GM13976 (cell line): ENCODE measurements around the gene ACP6.

Experiments used
- DNase-seq: peaks from one replicate; pipeline ENCODE4 v3.0.0; 2012; ENCODE audit warnings: low spot score
- CTCF ChIP-seq: IDR thresholded peaks from 2 replicates; pipeline ENCODE4 v1.5.1; 2012; ENCODE audit warnings: borderline replicate concordance, mild to moderate bottlenecking; ENCODE audit not compliant: insufficient read depth; ENCODE audit errors: extremely low read depth, missing control alignments, control extremely low read depth
- in situ Hi-C: fragments of 300-500 bp; cut with MboI; formaldehyde crosslinking; loops from one replicate; pipeline ENCODE4 v1.12.0; 2022; ENCODE audit warnings: low sequenced_read_pairs, mixed read lengths, inconsistent platforms; ENCODE audit not compliant: unreplicated experiment

The ACP6 gene

DNA sequence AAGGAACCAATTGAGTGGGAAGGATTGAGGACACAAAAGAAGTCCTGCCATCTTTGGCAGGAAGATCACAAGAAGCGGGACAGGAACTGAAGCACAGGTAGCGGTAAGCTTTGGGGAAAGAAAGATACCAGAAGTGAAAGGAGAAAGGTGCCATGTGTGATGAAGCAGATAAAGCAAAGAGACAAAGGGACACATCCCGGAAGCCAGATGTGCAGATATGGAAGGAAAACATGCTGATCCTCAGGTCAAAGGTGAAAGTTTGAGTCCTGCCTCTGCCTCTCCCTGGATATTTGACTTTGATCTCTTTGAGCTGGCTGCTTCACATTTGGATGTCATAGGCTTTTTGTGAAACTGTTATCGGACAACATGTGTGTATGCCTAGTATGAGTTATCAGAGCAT lies 34.0 kb downstream of the ACP6 start:
- in situ Hi-C loops: loop anchor here (5.0 kb wide), 1 partner anchor 134 kb away; no protein-coding TSS in a partner anchor
- TF ChIP-seq CTCF: no peak
- DNase-seq: no peak

DNA sequence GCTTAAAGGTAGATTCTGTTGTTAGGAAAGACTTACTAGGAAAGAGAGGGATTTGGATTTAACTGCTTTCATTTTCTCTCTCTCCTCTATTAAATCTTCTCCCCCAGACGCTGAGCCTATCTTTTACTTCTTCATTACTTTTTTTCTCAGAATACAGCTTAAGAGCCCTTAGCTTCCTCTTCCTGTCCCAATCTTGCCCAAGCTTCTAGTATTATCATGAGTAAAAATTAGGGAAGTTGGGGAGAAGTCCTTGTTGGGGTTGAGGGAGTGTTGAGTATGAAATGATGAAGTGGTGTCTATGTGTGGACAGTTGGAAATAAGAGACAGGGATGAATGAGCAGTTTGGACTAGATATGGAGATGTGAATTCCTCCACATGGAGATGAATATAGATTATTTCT lies 35.0 kb downstream of the ACP6 start:
- no peak for TF ChIP-seq CTCF
- no peak for DNase-seq
- in situ Hi-C loops: loop anchor here (5.0 kb wide), 1 partner anchor 133 kb away; no protein-coding TSS in a partner anchor

GRCh38 chr1:147634645-147635044 lies 35.7 kb downstream of the ACP6 start:
- no peak for DNase-seq
- in situ Hi-C loops: loop anchor here (5.0 kb wide), 1 partner anchor 132 kb away; no protein-coding TSS in a partner anchor
- no peak for TF ChIP-seq CTCF

DNA sequence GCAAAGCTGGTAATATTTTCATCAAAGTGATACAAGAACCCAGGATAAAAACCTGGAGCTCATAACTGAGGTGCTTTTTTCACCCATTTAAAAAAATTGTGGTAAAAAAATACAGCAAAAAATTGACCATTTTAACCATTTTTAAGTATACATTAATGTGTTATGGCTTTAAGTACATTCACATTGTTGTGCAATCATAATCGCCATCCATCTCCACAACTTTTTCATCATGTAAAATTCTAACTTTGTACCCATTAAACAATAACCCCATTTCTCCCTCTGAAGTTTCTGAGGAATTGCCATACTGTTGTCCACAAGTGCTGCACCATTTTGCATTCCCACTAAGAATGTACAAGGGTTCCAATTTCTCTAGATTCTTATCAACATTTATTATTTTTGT lies 36.6 kb downstream of the ACP6 start:
- no peak for TF ChIP-seq CTCF
- DNase-seq: no peak
- in situ Hi-C loops: no loop called here

DNA sequence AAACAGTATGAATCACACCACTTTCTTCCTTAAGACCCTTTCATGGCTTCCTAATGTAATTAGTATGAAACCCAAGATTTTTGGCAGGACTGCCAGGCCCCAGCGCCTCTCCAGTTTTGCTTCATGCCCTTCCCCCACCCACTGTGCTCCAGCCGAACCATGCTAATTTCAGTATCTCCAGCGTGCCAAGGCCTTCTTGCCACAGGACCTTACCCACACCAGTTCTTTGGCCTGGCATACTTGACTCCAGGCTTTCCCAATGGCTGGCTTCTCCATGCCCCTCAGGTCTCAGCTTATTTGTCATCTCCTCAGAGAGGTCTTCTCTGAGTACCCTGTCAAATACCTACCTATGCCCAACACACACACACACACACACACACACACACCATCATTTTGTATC lies 38.5 kb downstream of the ACP6 start:
- DNase-seq: no peak
- TF ChIP-seq CTCF: no peak
- in situ Hi-C loops: no loop called here

- in situ Hi-C loops: no loop called here
- TF ChIP-seq CTCF: no peak
- DNase-seq: no peak
Measured at GRCh38 chr1:147630447-147630846, 39.9 kb downstream of the ACP6 start.

DNA sequence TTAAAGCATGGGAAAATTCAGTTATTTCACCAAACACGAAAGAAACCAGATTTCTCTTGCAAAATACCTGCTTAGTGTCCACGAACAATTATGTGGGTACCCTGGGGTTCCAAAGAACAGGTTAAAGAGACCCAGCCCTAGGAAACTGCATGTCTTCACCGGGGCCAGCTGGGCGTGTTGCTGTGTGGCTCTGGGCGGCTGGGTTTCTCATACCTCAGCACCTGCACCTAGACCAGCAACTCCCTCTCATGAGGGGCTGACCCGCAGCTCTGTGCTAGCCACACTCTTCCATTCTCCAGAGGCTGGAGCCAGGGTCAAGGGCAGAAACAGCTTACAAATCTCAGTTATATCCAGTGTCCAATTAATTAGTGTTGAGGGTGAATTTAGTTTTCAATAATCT lies 40.3 kb downstream of the ACP6 start:
- DNase-seq: no peak
- in situ Hi-C loops: no loop called here
- no peak for TF ChIP-seq CTCF
